ENCODE measurements around the gene GSTM5. TPM values are rescaled to one million over a fixed set of nuclear protein-coding genes. Genes with fewer than 3 reads are reported as not detected.

GSTM5 gene
- total RNA-seq, 1 donor from 2014 or later = 18.1 TPM

Other genes with a start within 250 kb of the GSTM5 start
- 3.1 TPM for gene SYPL2, start 245.7 kb upstream of the GSTM5 start, total RNA-seq
- gene ATXN7L2, start 228.3 kb upstream of the GSTM5 start, total RNA-seq = 4.6 TPM
- gene CYB561D1, start 218.2 kb upstream of the GSTM5 start, total RNA-seq = 13.1 TPM
- 13.3 TPM for gene AMIGO1, start 202.5 kb upstream of the GSTM5 start, total RNA-seq
- not detected for gene GPR61, start 172.4 kb upstream of the GSTM5 start, total RNA-seq
- 6.9 TPM for gene GNAI3, start 163.6 kb upstream of the GSTM5 start, total RNA-seq
- not detected for gene GNAT2, start 92.6 kb upstream of the GSTM5 start, total RNA-seq
- 56.9 TPM for gene AMPD2, start 92.4 kb upstream of the GSTM5 start, total RNA-seq
- gene GSTM4, start 56.2 kb upstream of the GSTM5 start, total RNA-seq = 17.2 TPM
- 37.3 TPM for gene GSTM2, start 44.2 kb upstream of the GSTM5 start, total RNA-seq
- not detected for gene GSTM1, start 24.4 kb upstream of the GSTM5 start, total RNA-seq
- gene GSTM3, start 28.8 kb downstream of the GSTM5 start, total RNA-seq = 29.7 TPM
- gene EPS8L3, start 51.7 kb downstream of the GSTM5 start, total RNA-seq = not detected
- gene CSF1, start 198.6 kb downstream of the GSTM5 start, total RNA-seq = 79.8 TPM